PC-9 (cell line): ENCODE measurements around the gene RIOX2. TPM values are rescaled to one million over a fixed set of nuclear protein-coding genes. Genes with fewer than 3 reads are reported as not detected.
A peak's percentile ranks its signal among the peaks of the same experiment; 100 is the strongest.

Experiments
- BruUV-seq: library from RNA; stranded (reverse); fragments of 400-500 nt; replicated peaks from 2 replicates; lab custom pipeline; 2021; lab: Mats Ljungman, UMichigan
- CTCF ChIA-PET: fragments of 300-600 bp; sonication (Branson Sonifier 250); formaldehyde crosslinking; loops from one replicate; lab custom pipeline; 2022; ENCODE audit warnings: antibody characterized with exemption; lab: Charles Lee
- POLR2A ChIA-PET: fragments of 300-600 bp; sonication (Branson Sonifier 250); formaldehyde crosslinking; loops from one replicate; lab custom pipeline; 2022; ENCODE audit warnings: antibody characterized with exemption; ENCODE audit not compliant: unreplicated experiment; lab: Charles Lee
- DNase-seq, 2 experiments: peaks; one replicate each; pipeline versions ENCODE4 v3.0.0 to v3.0.0-alpha.2; 2015 to 2022; ENCODE audit warnings: mixed read lengths in 1 of 2
- H2AFZ ChIP-seq: fragments of 200-600 bp; sonication (generic); 2 replicates; pipeline ENCODE4 v1.8.1; 2017; ENCODE audit warnings: antibody characterized with exemption
- H3F3A ChIP-seq: fragments of 200-600 bp; sonication (generic); 2 replicates; pipeline ENCODE4 v1.8.1; 2017; ENCODE audit warnings: antibody characterized with exemption, mild to moderate bottlenecking, low read depth; ENCODE audit not compliant: insufficient read depth
- H3K27ac ChIP-seq: fragments of 200-600 bp; sonication (generic); 2 replicates; pipeline ENCODE4 v1.6.1; 2016; ENCODE audit warnings: mixed run types
- H3K27me3 ChIP-seq: fragments of 200-600 bp; sonication (generic); 2 replicates; pipeline ENCODE4 v1.6.1; 2016; ENCODE audit warnings: low read depth, mixed run types; ENCODE audit not compliant: insufficient read depth
- H3K36me3 ChIP-seq: fragments of 200-600 bp; sonication (generic); 2 replicates; pipeline ENCODE4 v1.6.1; 2016; ENCODE audit warnings: low read depth, mixed run types
- H3K4me1 ChIP-seq: fragments of 200-600 bp; sonication (generic); replicated peaks from 2 replicates; pipeline ENCODE4 v1.6.1; 2016; ENCODE audit warnings: mixed run types; ENCODE audit not compliant: insufficient read depth
- H3K4me2 ChIP-seq: fragments of 200-600 bp; sonication (generic); 2 replicates; pipeline ENCODE4 v1.6.1; 2017; ENCODE audit warnings: mixed run types
- H3K4me3 ChIP-seq: fragments of 200-600 bp; sonication (generic); 2 replicates; pipeline ENCODE4 v1.6.1; 2016; ENCODE audit warnings: mixed run types
- H3K79me2 ChIP-seq: fragments of 200-600 bp; sonication (generic); 2 replicates; pipeline ENCODE4 v1.6.1; 2017; ENCODE audit warnings: low read depth, mixed run types
- H3K9me2 ChIP-seq: fragments of 200-600 bp; sonication (generic); 2 replicates; pipeline ENCODE4 v1.8.1; 2017; ENCODE audit warnings: mild to moderate bottlenecking; ENCODE audit not compliant: insufficient read depth
- H3K9me3 ChIP-seq: fragments of 200-600 bp; sonication (generic); 2 replicates; pipeline ENCODE4 v1.8.1; 2016; ENCODE audit warnings: low read depth; ENCODE audit not compliant: insufficient read depth
- H4K20me1 ChIP-seq: fragments of 200-600 bp; sonication (generic); 2 replicates; pipeline ENCODE4 v1.8.1; 2017; ENCODE audit not compliant: insufficient read depth
- EZH2 ChIP-seq: fragments of 200-600 bp; sonication (generic); IDR thresholded peaks from 2 replicates; pipeline ENCODE4 v1.8.0; 2017; ENCODE audit warnings: antibody characterized with exemption, low read depth
- intact Hi-C: fragments of 100-400 bp; cut with micrococcal nuclease; formaldehyde crosslinking; loops from one replicate; pipeline ENCODE4 v1.10.0; 2022; ENCODE audit not compliant: unreplicated experiment
- total RNA-seq: library from RNA; stranded (reverse); gene quantifications from 2 replicates; pipeline ENCODE4 v1.2.3, GENCODE V29; 2021
- TF ChIP-seq, protein P1 (sequence below): fragments of 200-600 bp; sonication (generic); conservative IDR thresholded peaks from 2 replicates; pipeline ENCODE4 v1.6.1; 2017; ENCODE audit warnings: mixed run types, antibody characterized with exemption, mild to moderate bottlenecking, moderate library complexity

The RIOX2 gene
- total RNA-seq, 1 experiment from 2014 or later, result 33.1 TPM

DNA sequence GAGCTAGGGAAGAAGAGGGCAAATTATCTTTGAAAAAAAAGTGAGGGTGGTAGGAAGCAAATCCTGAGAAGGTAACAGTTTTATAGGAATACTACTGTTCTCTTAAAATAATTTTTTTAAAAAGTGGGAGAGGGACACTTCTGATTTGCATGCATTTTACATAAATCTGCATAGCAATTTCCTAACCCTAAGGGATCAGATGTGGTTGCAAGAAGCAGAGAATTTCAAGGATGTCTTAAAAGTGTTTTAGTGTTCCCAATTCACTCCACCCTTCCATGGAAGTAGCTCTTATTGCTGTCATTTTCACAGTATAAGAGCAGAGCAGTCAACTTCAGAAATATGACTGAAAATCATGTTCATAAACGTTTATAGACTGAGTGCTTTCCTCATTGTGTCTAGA is 27.8 kb upstream of the RIOX2 start:
- BruUV-seq, result no TSS peak
- H3K4me3 ChIP-seq, result no peak overlapping the region
- POLR2A ChIA-PET, result no interaction called here

DNA sequence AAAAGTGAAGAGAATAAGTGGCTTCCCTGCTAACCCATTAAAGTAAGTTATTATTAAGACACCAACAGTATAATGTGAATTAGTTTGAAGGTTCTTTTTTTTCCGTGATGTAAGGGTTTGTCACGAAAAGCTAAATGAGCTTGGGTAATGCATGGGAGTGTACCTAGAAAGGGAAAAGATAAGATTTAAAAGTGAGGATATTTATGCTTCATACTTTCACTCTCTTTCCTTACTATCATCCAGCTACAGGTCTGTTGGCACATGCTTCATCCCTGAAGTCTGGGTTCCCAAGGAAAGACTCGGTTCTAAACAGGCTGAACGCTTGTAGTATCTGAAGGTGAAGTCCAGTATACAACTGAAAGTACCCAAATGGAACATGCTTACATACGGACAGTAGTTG is 26.9 kb upstream of the RIOX2 start:
- no peak overlapping the region for H3K4me2 ChIP-seq
- H3F3A ChIP-seq, result no peaks in the 10 kb centered on the region
- no peaks in the 10 kb centered on the region; the same call in 1 of the 2 replicates for H3K9me2 ChIP-seq
- TF ChIP-seq, protein P1, sequence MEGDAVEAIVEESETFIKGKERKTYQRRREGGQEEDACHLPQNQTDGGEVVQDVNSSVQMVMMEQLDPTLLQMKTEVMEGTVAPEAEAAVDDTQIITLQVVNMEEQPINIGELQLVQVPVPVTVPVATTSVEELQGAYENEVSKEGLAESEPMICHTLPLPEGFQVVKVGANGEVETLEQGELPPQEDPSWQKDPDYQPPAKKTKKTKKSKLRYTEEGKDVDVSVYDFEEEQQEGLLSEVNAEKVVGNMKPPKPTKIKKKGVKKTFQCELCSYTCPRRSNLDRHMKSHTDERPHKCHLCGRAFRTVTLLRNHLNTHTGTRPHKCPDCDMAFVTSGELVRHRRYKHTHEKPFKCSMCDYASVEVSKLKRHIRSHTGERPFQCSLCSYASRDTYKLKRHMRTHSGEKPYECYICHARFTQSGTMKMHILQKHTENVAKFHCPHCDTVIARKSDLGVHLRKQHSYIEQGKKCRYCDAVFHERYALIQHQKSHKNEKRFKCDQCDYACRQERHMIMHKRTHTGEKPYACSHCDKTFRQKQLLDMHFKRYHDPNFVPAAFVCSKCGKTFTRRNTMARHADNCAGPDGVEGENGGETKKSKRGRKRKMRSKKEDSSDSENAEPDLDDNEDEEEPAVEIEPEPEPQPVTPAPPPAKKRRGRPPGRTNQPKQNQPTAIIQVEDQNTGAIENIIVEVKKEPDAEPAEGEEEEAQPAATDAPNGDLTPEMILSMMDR, result no peak
- no peak for TF ChIP-seq EZH2
- no TSS peak for BruUV-seq
- H3K36me3 ChIP-seq, result no peaks in the 10 kb centered on the region
- H4K20me1 ChIP-seq, result no peaks in the 10 kb centered on the region
- intact Hi-C loops, result no loop called here
- H3K4me3 ChIP-seq, result no peak overlapping the region
- no peak for DNase-seq
- POLR2A ChIA-PET, result no interaction called here
- peak overlapping the region; percentile 8; the same call in 1 of the 2 replicates for H2AFZ ChIP-seq
- H3K4me1 ChIP-seq, result no peaks in the 10 kb centered on the region
- no peaks in the 10 kb centered on the region for H3K27me3 ChIP-seq
- H3K79me2 ChIP-seq, result no peaks in the 10 kb centered on the region
- no peak overlapping the region for H3K27ac ChIP-seq
- CTCF ChIA-PET, result no interaction called here
- H3K9me3 ChIP-seq, result no peaks in the 10 kb centered on the region

More for the DNA sequence above, 27.8 kb upstream of the RIOX2 start:
- no peaks in the 10 kb centered on the region for H3K79me2 ChIP-seq
- no peaks in the 10 kb centered on the region for H3K9me2 ChIP-seq
- H3K36me3 ChIP-seq, result no peaks in the 10 kb centered on the region
- no peaks in the 10 kb centered on the region for H4K20me1 ChIP-seq
- no peak overlapping the region for H2AFZ ChIP-seq
- no peak overlapping the region for H3K27ac ChIP-seq
- no peaks in the 10 kb centered on the region for H3F3A ChIP-seq
- intact Hi-C loops, result no loop called here
- CTCF ChIA-PET, result no interaction called here
- no peaks in the 10 kb centered on the region for H3K27me3 ChIP-seq
- H3K9me3 ChIP-seq, result no peaks in the 10 kb centered on the region
- H3K4me2 ChIP-seq, result no peak overlapping the region
- no peaks in the 10 kb centered on the region for H3K4me1 ChIP-seq
- no peak for DNase-seq
- TF ChIP-seq EZH2, result no peak
- TF ChIP-seq, protein P1, result no peak

DNA sequence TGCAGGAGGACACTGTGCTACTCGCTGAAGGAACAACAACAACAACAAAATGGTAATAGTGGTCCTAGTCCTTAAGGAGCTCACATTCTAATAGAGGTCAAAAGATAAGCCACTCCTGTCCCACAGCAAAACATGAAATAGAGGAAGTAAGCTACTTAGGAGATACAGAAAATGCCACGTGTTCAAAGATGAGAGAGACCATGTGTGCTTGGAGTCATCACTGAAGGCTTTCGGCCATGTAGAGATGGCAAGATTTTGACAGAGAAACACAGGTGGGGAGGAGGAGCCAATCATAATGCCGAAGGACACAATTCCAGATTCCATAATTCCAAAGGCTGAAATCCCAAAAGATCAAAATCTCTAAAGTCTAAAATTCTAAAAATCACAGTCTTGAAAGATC is 24.8 kb upstream of the RIOX2 start:
- H2AFZ ChIP-seq, result no peak overlapping the region
- no peaks in the 10 kb centered on the region for H3K9me3 ChIP-seq
- H3K27ac ChIP-seq, result no peak overlapping the region
- TF ChIP-seq EZH2, result no peak
- TF ChIP-seq, protein P1, result no peak
- POLR2A ChIA-PET, result no interaction called here
- BruUV-seq, result no TSS peak
- no peaks in the 10 kb centered on the region for H3F3A ChIP-seq
- no peaks in the 10 kb centered on the region for H3K4me1 ChIP-seq
- no peaks in the 10 kb centered on the region for H3K79me2 ChIP-seq
- intact Hi-C loops, result no loop called here
- H4K20me1 ChIP-seq, result no peaks in the 10 kb centered on the region
- DNase-seq, result no peak
- H3K36me3 ChIP-seq, result no peaks in the 10 kb centered on the region
- no peak overlapping the region for H3K4me3 ChIP-seq
- H3K27me3 ChIP-seq, result no peaks in the 10 kb centered on the region
- no peak overlapping the region for H3K4me2 ChIP-seq
- CTCF ChIA-PET, result interaction anchor here (0.6 kb wide), 2 partner anchors 181 to 596 kb away, joined by 3 read pairs; no protein-coding TSS in a partner anchor
- no peaks in the 10 kb centered on the region; the same call in 1 of the 2 replicates for H3K9me2 ChIP-seq
